ENCODE data around the gene PEMT. TPM values are rescaled to one million over a fixed set of nuclear protein-coding genes. Genes with fewer than 3 reads are reported as not detected.

PEMT gene
- total RNA-seq, 1 experiment from 2014 or later = 25.6 TPM

DNA sequence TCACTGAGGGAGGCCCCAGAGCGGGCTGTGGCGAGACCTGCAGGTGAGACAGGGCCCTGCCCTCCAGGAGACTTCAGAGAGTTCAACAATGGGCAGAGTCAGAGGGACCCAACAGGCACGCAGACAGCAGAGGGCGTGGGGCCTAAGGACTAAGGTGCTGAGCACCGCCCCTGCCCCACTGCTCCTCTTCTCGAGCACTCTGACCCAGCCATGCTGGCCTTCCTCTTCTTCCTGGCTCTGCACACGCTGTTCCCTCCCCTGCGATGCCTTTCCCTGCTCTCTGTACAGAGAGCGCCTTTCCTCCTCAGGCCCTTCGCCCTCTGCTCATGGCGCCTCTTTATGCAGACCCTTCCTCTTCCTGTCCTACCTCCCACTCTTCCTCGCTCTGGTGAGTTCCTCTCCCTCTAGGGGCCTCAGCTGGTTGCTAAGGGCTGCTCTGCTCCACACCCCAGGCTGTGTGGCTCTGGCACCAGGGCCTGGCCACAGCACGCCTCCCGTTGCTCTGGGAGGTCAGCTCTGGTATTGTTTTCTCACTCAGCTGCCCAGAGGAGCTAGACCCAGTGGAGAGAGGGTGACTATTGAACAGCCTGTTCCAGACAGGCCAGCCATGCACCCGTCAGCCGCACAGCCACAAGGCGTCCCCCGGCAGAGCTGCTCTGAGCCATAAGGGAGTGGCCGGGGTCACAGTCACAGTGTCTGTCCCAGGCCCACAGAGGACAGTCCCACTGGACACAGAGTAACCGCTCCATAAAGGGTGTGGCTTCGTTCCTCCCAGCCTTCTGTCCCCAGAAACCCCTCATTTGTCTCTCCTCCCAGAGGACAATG is 81.7 kb downstream of the PEMT start:
- no TSS peak for BruUV-seq (replicated peaks)
- Mint-ChIP-seq H3K9me3 (ENCODE audit: low read depth, unreplicated experiment) (no peaks in the 10 kb centered on the region), H3K27ac (ENCODE audit: unreplicated experiment) (no peak overlapping the region), H3K27me3 (ENCODE audit: unreplicated experiment) (no peaks in the 10 kb centered on the region), H3K4me1 (ENCODE audit: low read depth, unreplicated experiment) (no peaks in the 10 kb centered on the region), H3K4me3 (ENCODE audit: low read depth, unreplicated experiment) (no peak overlapping the region), H3K36me3 (ENCODE audit: insufficient read depth, unreplicated experiment) (no peaks in the 10 kb centered on the region)
- DNase-seq = no peak
- intact Hi-C loops (cut with micrococcal nuclease; ENCODE audit: unreplicated experiment) = no loop called here
- TF ChIP-seq, protein P1, sequence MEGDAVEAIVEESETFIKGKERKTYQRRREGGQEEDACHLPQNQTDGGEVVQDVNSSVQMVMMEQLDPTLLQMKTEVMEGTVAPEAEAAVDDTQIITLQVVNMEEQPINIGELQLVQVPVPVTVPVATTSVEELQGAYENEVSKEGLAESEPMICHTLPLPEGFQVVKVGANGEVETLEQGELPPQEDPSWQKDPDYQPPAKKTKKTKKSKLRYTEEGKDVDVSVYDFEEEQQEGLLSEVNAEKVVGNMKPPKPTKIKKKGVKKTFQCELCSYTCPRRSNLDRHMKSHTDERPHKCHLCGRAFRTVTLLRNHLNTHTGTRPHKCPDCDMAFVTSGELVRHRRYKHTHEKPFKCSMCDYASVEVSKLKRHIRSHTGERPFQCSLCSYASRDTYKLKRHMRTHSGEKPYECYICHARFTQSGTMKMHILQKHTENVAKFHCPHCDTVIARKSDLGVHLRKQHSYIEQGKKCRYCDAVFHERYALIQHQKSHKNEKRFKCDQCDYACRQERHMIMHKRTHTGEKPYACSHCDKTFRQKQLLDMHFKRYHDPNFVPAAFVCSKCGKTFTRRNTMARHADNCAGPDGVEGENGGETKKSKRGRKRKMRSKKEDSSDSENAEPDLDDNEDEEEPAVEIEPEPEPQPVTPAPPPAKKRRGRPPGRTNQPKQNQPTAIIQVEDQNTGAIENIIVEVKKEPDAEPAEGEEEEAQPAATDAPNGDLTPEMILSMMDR (IDR thresholded peaks at IDR 0.05; ENCODE audit: unreplicated experiment) = no peak
- CTCF ChIA-PET = no interaction called here

DNA sequence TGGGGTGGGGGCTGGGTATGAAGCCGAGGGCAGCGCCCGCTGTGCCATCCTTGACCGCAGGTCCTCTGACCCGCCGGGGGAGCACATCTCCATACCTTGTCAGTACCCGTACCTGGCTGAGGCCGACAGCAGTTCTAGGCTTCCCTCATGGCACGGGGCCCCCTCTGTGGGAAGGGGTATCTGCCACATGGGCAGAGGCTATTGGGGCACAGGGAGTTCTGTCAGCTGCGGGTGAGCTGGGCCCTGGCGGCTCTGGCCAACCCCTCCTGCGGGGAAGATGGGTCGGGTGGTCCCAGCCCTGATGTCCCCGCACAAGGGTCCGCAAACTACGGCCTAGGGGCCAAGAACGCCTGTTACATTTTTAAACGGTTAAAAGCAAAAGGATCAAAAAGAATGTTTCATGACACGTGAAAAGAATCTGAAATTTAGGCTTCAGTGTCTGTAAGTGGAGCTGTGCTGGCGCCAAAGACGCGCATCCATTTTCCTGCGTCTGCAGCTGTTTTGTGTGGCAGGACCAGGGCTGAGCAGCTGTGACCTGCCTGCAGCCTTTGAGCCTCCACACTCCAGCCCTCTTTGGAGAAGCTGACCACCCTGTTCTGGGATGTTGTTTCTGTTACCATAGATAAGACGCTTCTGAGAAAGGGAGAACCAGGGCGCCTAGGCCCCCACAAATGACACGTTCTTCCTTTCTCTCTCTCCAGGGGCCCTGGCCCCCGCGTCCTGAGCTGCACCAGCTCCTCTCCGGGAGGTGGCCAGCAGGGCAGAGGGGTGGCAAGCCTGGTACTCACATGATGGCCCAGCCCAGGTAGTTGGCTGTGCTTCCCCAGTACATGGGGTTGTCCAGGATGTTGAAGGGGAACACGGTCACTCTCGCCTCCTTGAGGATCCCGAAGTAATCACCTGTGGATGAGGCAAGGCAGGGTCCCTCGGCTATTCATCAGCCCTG is 82.6 kb downstream of the PEMT start:
- no peaks in the 10 kb centered on the region for H3K9me3 Mint-ChIP-seq (ENCODE audit: low read depth, unreplicated experiment)
- CTCF ChIA-PET = no interaction called here
- H3K27ac Mint-ChIP-seq (ENCODE audit: unreplicated experiment) = no peak overlapping the region
- H3K4me3 Mint-ChIP-seq (ENCODE audit: low read depth, unreplicated experiment) = no peak overlapping the region
- no peaks in the 10 kb centered on the region for H3K36me3 Mint-ChIP-seq (ENCODE audit: insufficient read depth, unreplicated experiment)
- H3K4me1 Mint-ChIP-seq (ENCODE audit: low read depth, unreplicated experiment) = no peaks in the 10 kb centered on the region
- H3K27me3 Mint-ChIP-seq (ENCODE audit: unreplicated experiment) = no peaks in the 10 kb centered on the region
- TF ChIP-seq, protein P1 (IDR thresholded peaks at IDR 0.05; ENCODE audit: unreplicated experiment) = no peak
- no peak for DNase-seq
- BruUV-seq (replicated peaks) = no TSS peak
- intact Hi-C loops (cut with micrococcal nuclease; ENCODE audit: unreplicated experiment) = no loop called here

GRCh38 chr17:17508019-17508535 is 83.4 kb downstream of the PEMT start:
- Mint-ChIP-seq H3K27ac (ENCODE audit: unreplicated experiment) (no peak overlapping the region), H3K9me3 (ENCODE audit: low read depth, unreplicated experiment) (no peaks in the 10 kb centered on the region), H3K4me3 (ENCODE audit: low read depth, unreplicated experiment) (no peak overlapping the region), H3K4me1 (ENCODE audit: low read depth, unreplicated experiment) (no peaks in the 10 kb centered on the region), H3K27me3 (ENCODE audit: unreplicated experiment) (no peaks in the 10 kb centered on the region), H3K36me3 (ENCODE audit: insufficient read depth, unreplicated experiment) (no peaks in the 10 kb centered on the region)
- TF ChIP-seq, protein P1 (IDR thresholded peaks at IDR 0.05; ENCODE audit: unreplicated experiment) = no peak
- no TSS peak for BruUV-seq (replicated peaks)
- intact Hi-C loops (cut with micrococcal nuclease; ENCODE audit: unreplicated experiment) = no loop called here
- DNase-seq = no peak
- CTCF ChIA-PET = interaction anchor here (0.5 kb wide), 1 partner anchor 776 kb away, joined by 3 read pairs; no protein-coding TSS in a partner anchor

GRCh38 chr17:17507465-17508011 is 84.0 kb downstream of the PEMT start:
- no peaks in the 10 kb centered on the region for H3K27me3 Mint-ChIP-seq (ENCODE audit: unreplicated experiment)
- DNase-seq = no peak

More at GRCh38 chr17:17507465-17508011, 84.0 kb downstream of the PEMT start:
- intact Hi-C loops (cut with micrococcal nuclease; ENCODE audit: unreplicated experiment) = no loop called here
- CTCF ChIA-PET = interaction anchor here (0.5 to 0.6 kb wide), 3 partner anchors 20 to 776 kb away, joined by 3 to 4 read pairs (median 3); no protein-coding TSS in a partner anchor
- no peaks in the 10 kb centered on the region for H3K4me1 Mint-ChIP-seq (ENCODE audit: low read depth, unreplicated experiment)
- no peaks in the 10 kb centered on the region for H3K9me3 Mint-ChIP-seq (ENCODE audit: low read depth, unreplicated experiment)
- BruUV-seq (replicated peaks) = no TSS peak
- TF ChIP-seq, protein P1 (IDR thresholded peaks at IDR 0.05; ENCODE audit: unreplicated experiment) = no peak
- no peak overlapping the region for H3K27ac Mint-ChIP-seq (ENCODE audit: unreplicated experiment)
- H3K4me3 Mint-ChIP-seq (ENCODE audit: low read depth, unreplicated experiment) = no peak overlapping the region
- no peaks in the 10 kb centered on the region for H3K36me3 Mint-ChIP-seq (ENCODE audit: insufficient read depth, unreplicated experiment)

Data from Calu3 (cell line).